HepG2 (cell line): ENCODE measurements around the gene TMEM87B. TPM values are rescaled to one million over a fixed set of nuclear protein-coding genes. Genes with fewer than 3 reads are reported as not detected.

Experiments used
- CERS6 ChIP-seq: sonication (generic); formaldehyde crosslinking; IDR thresholded peaks from 2 replicates; pipeline ENCODE4 v1.5.0; 2020; ENCODE audit warnings: missing genetic modification reagents
- FOSL1 ChIP-seq: sonication (generic); formaldehyde crosslinking; IDR thresholded peaks from 2 replicates; pipeline ENCODE4 v1.9.0; 2021; ENCODE audit warnings: missing genetic modification reagents, borderline replicate concordance
- FOXA1 ChIP-seq, 2 experiments: fragments of 450-650 bp in 1 of 2; sonication (generic) in 1 of 2; formaldehyde crosslinking in 1 of 2; IDR thresholded peaks; 2 replicates each; pipeline versions ENCODE4 v1.4.0 to v1.6.1; 2016 to 2020; ENCODE audit warnings: missing genetic modification reagents in 1 of 2
- GMEB2 ChIP-seq: IDR thresholded peaks from 2 replicates; pipeline ENCODE4 v1.6.1; 2016; ENCODE audit warnings: missing biosample characterization, missing genetic modification reagents, low read depth
- PITX1 ChIP-seq: sonication (generic); formaldehyde crosslinking; IDR thresholded peaks from 2 replicates; pipeline ENCODE4 v1.5.1; 2020; ENCODE audit warnings: mild to moderate bottlenecking, missing genetic modification reagents
- SALL1 ChIP-seq: sonication (generic); formaldehyde crosslinking; IDR thresholded peaks from 2 replicates; pipeline ENCODE4 v1.8.0; 2022; ENCODE audit warnings: mild to moderate bottlenecking, missing genetic modification reagents
- SOX5 ChIP-seq: IDR thresholded peaks from 2 replicates; pipeline ENCODE4 v1.6.1; 2016; ENCODE audit warnings: borderline replicate concordance
- SOX6 ChIP-seq, 2 experiments: fragments of 450-650 bp in 1 of 2; sonication (generic) in 1 of 2; formaldehyde crosslinking in 1 of 2; IDR thresholded peaks; 2 replicates each; pipeline versions ENCODE4 v1.4.0 to v1.6.1; 2017 to 2020; ENCODE audit warnings: antibody characterized with exemption in 1 of 2, mild to moderate bottlenecking in 1 of 2, missing genetic modification reagents in 1 of 2
- STAT6 ChIP-seq: sonication (generic); formaldehyde crosslinking; IDR thresholded peaks from 2 replicates; pipeline ENCODE4 v1.4.0; 2020; ENCODE audit warnings: missing genetic modification reagents, mild to moderate bottlenecking, borderline replicate concordance
- TGIF2 ChIP-seq: IDR thresholded peaks from 2 replicates; pipeline ENCODE4 v1.6.1; 2016; ENCODE audit warnings: control low read depth, missing compliant biosample characterization
- THRA ChIP-seq: sonication (generic); formaldehyde crosslinking; IDR thresholded peaks from 2 replicates; pipeline ENCODE4 v1.4.0; 2020; ENCODE audit warnings: missing genetic modification reagents, borderline replicate concordance
- ZBTB20 ChIP-seq: sonication (generic); formaldehyde crosslinking; IDR thresholded peaks from 2 replicates; pipeline ENCODE4 v1.8.1; 2023; ENCODE audit warnings: missing genetic modification reagents, low read depth, mild to moderate bottlenecking, borderline replicate concordance
- ZBTB38 ChIP-seq: sonication (generic); formaldehyde crosslinking; IDR thresholded peaks from 2 replicates; pipeline ENCODE4 v1.5.1; 2020; ENCODE audit warnings: mild to moderate bottlenecking, missing genetic modification reagents
- ZFYVE20 ChIP-seq: sonication (generic); formaldehyde crosslinking; IDR thresholded peaks from 2 replicates; pipeline ENCODE4 v1.8.0; 2023; ENCODE audit warnings: low read depth, mild to moderate bottlenecking, moderate library complexity, missing genetic modification reagents, borderline replicate concordance
- ZNF263 ChIP-seq: sonication (generic); formaldehyde crosslinking; IDR thresholded peaks from 2 replicates; pipeline ENCODE4 v1.4.0; 2020; ENCODE audit warnings: missing genetic modification reagents
- ZNF282 ChIP-seq: fragments of 450-650 bp; IDR thresholded peaks from 2 replicates; pipeline ENCODE4 v1.6.1; 2018; ENCODE audit not compliant: partially characterized antibody
- ZNF446 ChIP-seq: sonication (generic); formaldehyde crosslinking; IDR thresholded peaks from 2 replicates; pipeline ENCODE4 v1.5.0; 2020; ENCODE audit warnings: mild to moderate bottlenecking, missing genetic modification reagents
- ZNF530 ChIP-seq: sonication (generic); formaldehyde crosslinking; IDR thresholded peaks from 2 replicates; pipeline ENCODE4 v1.5.0; 2020; ENCODE audit warnings: low read depth, mild to moderate bottlenecking, missing genetic modification reagents
- ZNF607 ChIP-seq: sonication (generic); formaldehyde crosslinking; IDR thresholded peaks from 2 replicates; pipeline ENCODE4 v1.5.1; 2020; ENCODE audit warnings: missing genetic modification reagents, mild to moderate bottlenecking, borderline replicate concordance
- polyA plus RNA-seq, 8 experiments: library from polyadenylated mRNA; depleted of rRNA in 3 of 8; stranded (reverse) in 7 of 8; unstranded in 1 of 8; fragments of >200 nt; fragmentation: Illumina TruSeq in 4 of 8; extraction: Trizol in 4 of 8; gene quantifications; 2 replicates each; pipeline versions ENCODE4 v1.2.1 to v1.2.3, GENCODE V29; 2011 to 2016; ENCODE audit warnings: low read depth in 4 of 8, missing spikeins in 1 of 8, mixed read lengths in 1 of 8; ENCODE audit not compliant: insufficient read depth in 1 of 8
- total RNA-seq, 5 experiments: library from RNA; depleted of rRNA; stranded (reverse); fragments of >200 nt; fragmentation: Illumina TruSeq; extraction: Trizol; gene quantifications; 2 replicates each; pipeline ENCODE4 v1.2.3, GENCODE V29; 2016; ENCODE audit warnings: low read depth in 1 of 5
- TF ChIP-seq, protein P1 (sequence below), 2 experiments: sonication (generic) in 1 of 2; formaldehyde crosslinking in 1 of 2; IDR thresholded peaks; 2 replicates each; pipeline versions ENCODE4 v1.5.1 to v1.6.1; 2011 to 2020; ENCODE audit warnings: borderline replicate concordance in 1 of 2, low read depth in 1 of 2, low read length in 1 of 2, mild to moderate bottlenecking in 1 of 2, missing genetic modification reagents in 1 of 2, moderate library complexity in 1 of 2

TMEM87B gene
- total and polyA plus RNA-seq, 2 of the 13 experiments (the other 11 are each of a cell fraction or from before 2014, with no cell fraction given) = 15.1 to 16.2 TPM

- no peak for TF ChIP-seq FOXA1 (IDR thresholded peaks at IDR 0.05)
- TF ChIP-seq FOXA1 (CRISPR knock-in tag; IDR thresholded peaks at IDR 0.05) = no peak
- TF ChIP-seq ZNF607 = no peak
- no peak for TF ChIP-seq ZFYVE20 (CRISPR knock-in tag)
- TF ChIP-seq GMEB2 = no peak
- peak; percentile 40; the same call in 1 of the 2 replicates for TF ChIP-seq SALL1 (CRISPR knock-in tag)
- TF ChIP-seq TGIF2 (CRISPR knock-in tag) = no peak
- no peak for TF ChIP-seq ZNF446
- no peak for TF ChIP-seq ZBTB38
- no peak for TF ChIP-seq STAT6 (CRISPR knock-in tag)
- no peak for TF ChIP-seq ZNF282
- 0 out of 2 replicates have a peak, but pooled peaks have one; percentile 6 for TF ChIP-seq SOX5 (CRISPR knock-in tag)
- TF ChIP-seq FOSL1 (CRISPR knock-in tag) = no peak
- TF ChIP-seq ZBTB20 (CRISPR knock-in tag) = 0 out of 2 replicates have a peak, but pooled peaks have one; percentile 25
- no peak for TF ChIP-seq ZNF263 (CRISPR knock-in tag)
- TF ChIP-seq ZNF530 (CRISPR knock-in tag) = no peak
- no peak for TF ChIP-seq SOX6 (IDR thresholded peaks at IDR 0.05)
- no peak for TF ChIP-seq SOX6 (CRISPR knock-in tag; IDR thresholded peaks at IDR 0.05)
- peak; percentile 14; the same call in 1 of the 2 replicates for TF ChIP-seq PITX1 (CRISPR knock-in tag)
- no peak for TF ChIP-seq CERS6
- TF ChIP-seq THRA = no peak
- TF ChIP-seq, protein P1, sequence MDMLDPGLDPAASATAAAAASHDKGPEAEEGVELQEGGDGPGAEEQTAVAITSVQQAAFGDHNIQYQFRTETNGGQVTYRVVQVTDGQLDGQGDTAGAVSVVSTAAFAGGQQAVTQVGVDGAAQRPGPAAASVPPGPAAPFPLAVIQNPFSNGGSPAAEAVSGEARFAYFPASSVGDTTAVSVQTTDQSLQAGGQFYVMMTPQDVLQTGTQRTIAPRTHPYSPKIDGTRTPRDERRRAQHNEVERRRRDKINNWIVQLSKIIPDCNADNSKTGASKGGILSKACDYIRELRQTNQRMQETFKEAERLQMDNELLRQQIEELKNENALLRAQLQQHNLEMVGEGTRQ (IDR thresholded peaks at IDR 0.05; ENCODE audit: low read depth, low read length) = no peak
- TF ChIP-seq, protein P1 (CRISPR knock-in tag; IDR thresholded peaks at IDR 0.05; ENCODE audit: borderline replicate concordance) = no peak
Observed at GRCh38 chr2:112137516-112138158, 82.6 kb downstream of the TMEM87B start (continued).
